Fibroblast of villous mesenchyme (primary cell): Measurements from ENCODE around the gene PHLPP2. TPM values are rescaled to one million over a fixed set of nuclear protein-coding genes. Genes with fewer than 3 reads are reported as not detected.

Source experiments
- DNase-seq: peaks from one replicate; pipeline ENCODE4 v3.0.0-alpha.2; 2010; ENCODE audit warnings: low read depth
- H3K4me3 ChIP-seq: 2 replicates; pipeline ENCODE4 v1.5.1; 2011; ENCODE audit warnings: low read depth, mild to moderate bottlenecking, low read length
- CTCF ChIP-seq: IDR thresholded peaks from 2 replicates; pipeline ENCODE4 v1.5.1; 2012; ENCODE audit warnings: low read depth, mild to moderate bottlenecking, low read length; ENCODE audit not compliant: insufficient read depth
- total RNA-seq: library from RNA; depleted of rRNA; stranded (reverse); fragments of >200 nt; gene quantifications from 2 replicates; pipeline ENCODE4 v1.2.3, GENCODE V29; 2012

Gene PHLPP2
- total RNA-seq, 1 donor, result 17.3 TPM

- TF ChIP-seq CTCF, result no peak
- DNase-seq, result no peak
- no peak overlapping the region for H3K4me3 ChIP-seq
Measured at GRCh38 chr16:71681360-71681759, 43.1 kb downstream of the PHLPP2 start.

DNA sequence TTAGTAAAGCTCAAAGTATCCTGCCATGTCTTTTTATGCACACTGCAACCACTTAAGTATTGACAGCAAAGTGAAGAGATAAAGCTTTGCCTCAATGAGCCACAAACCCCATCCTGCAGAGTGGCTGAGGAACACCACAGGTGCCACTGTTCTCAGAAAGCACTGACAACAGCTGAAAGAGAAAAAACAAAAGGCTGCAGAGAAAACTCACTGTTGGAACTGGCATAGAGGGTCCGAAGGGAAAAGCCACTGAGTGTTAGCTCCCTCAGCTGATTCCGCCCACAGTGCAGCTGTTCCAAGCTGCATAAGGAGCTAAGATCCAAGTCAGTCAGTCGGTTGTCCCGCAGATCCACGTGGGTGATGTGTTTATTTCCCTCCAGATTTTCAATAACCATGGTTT is 48.3 kb downstream of the PHLPP2 start:
- no peak for DNase-seq
- H3K4me3 ChIP-seq, result no peak overlapping the region
- TF ChIP-seq CTCF, result no peak

- no peak for TF ChIP-seq CTCF
- H3K4me3 ChIP-seq, result no peak overlapping the region
- DNase-seq, result peak; percentile 48
Measured at GRCh38 chr16:71675380-71675779, 49.1 kb downstream of the PHLPP2 start.

DNA sequence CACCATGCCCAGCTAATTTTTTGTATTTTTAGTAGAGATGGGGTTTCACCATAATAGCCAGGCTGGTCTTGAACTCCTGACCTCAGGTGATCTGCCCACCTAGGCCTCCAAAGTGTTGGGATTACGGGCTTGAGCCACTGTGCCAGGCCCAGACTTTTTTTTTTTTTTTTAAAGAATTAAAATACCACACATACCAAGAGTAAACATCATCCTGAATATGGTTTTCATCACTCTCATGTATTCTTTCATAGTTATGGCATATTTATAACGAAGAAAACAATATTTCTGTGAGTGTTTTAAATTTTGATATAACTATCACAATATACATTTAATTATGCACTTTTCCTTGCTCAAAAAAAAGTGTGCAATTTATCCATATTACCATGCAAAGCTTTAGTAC is 50.3 kb downstream of the PHLPP2 start:
- no peak for TF ChIP-seq CTCF
- H3K4me3 ChIP-seq, result no peak overlapping the region

DNA sequence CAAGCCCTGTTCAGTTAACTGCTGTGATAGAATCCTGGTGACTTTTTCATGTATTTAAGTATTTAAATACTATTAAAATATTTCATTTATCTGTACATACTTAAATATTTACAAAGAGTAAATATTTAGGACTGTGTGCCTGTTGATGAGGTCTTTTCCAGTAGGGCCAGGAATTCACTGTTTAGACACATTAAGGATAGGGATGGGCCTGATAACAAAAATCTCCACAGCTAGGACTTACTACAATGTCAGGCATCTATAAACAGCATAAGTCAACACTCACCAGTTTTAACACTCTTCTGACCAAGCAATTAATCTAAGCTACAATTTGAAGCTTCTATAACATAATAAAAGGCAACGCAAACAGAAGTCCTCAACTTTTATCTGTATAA is 50.9 kb downstream of the PHLPP2 start:
- TF ChIP-seq CTCF, result no peak
- peak; percentile 47 for DNase-seq
- no peak overlapping the region for H3K4me3 ChIP-seq

More for the DNA sequence above, 50.3 kb downstream of the PHLPP2 start:
- no peak for DNase-seq

- TF ChIP-seq CTCF, result no peak
- DNase-seq, result no peak
- no peak overlapping the region for H3K4me3 ChIP-seq
Measured at GRCh38 chr16:71672803-71673581, 51.5 kb downstream of the PHLPP2 start.

- no peak for DNase-seq
- TF ChIP-seq CTCF, result no peak
- H3K4me3 ChIP-seq, result no peak overlapping the region
Measured at GRCh38 chr16:71672125-71672524, 52.4 kb downstream of the PHLPP2 start.
